HS-27A (cell line): ENCODE data around the gene RNF13.
A peak's percentile ranks its signal among the peaks of the same experiment; 100 is the strongest.

ENCODE experiments used
- DNase-seq: peaks from one replicate; pipeline ENCODE4 v3.0.0-alpha.2; 2012; ENCODE audit warnings: low read depth, missing footprints

RNF13 gene

DNA sequence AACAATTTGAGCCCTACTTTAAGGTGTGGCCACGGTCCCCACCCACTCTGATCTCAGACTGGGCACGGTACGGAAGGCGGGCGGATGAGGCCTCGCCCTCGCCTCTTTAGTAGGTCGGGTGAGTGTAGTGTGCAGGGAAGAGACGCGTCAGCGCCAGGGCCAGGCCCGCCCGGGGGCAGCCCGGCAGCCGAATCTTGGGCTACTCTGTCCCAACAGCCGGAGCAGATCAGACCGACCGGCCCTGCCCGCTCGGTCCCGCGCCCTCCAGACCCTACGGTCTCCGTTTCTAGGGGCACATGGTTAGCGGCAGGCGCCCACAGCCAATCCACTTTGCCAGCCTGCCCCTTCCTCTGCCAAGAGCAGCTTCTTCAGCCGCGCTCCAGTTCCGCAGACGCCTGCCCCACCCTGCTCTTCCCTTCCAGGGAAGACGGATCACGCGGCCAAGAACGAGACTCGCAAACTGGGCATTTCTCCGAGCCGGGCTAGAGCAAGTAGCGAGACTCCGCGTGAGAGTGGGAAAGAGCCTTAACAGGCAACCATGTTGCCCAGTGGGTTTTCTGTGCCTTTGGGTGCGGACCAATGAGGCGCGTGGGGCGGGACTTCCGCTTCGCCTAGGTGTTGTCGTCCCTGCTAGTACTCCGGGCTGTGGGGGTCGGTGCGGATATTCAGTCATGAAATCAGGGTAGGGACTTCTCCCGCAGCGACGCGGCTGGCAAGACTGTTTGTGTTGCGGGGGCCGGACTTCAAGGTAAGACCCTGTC is at the start of gene RNF13:
TSS of gene RNF13 (plus strand) at position 610 of the 761 bp plus-strand sequence. CDS start 32,812 bp downstream, outside the sequence.
- DNase-seq, result peak; percentile 88

DNA sequence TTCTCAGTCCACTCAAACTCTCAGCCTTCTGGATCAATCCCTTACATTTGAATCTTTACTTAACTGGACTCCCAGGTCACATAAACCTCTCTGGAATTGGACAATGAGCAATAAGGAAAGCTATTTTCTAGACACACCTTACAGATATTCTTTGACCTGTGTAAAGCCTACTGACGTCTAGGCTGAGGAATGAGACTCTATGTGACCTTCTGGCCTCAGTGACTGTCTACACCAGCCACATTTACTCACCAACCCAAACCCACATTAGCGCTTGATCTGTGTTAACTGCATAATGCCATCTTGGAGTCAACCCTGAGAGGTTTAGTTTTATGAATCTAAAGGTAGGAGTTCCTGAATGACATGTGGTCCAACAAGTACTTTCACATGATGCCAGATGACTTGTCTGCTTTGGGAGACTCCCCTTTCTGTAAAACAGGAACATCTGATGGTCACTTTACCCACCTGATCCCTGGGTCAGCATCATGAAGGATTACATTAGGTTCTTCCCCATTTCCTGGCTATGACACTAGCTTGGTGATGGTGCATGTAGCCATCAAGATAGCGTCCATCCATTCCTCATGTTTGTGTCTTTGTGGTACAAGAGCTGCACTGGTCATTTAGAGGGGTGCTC is 49.3 kb upstream of the RNF13 start:
- no peak for DNase-seq

GRCh38 chr3:149764302-149764701 is 48.7 kb upstream of the RNF13 start:
- no peak for DNase-seq

DNA sequence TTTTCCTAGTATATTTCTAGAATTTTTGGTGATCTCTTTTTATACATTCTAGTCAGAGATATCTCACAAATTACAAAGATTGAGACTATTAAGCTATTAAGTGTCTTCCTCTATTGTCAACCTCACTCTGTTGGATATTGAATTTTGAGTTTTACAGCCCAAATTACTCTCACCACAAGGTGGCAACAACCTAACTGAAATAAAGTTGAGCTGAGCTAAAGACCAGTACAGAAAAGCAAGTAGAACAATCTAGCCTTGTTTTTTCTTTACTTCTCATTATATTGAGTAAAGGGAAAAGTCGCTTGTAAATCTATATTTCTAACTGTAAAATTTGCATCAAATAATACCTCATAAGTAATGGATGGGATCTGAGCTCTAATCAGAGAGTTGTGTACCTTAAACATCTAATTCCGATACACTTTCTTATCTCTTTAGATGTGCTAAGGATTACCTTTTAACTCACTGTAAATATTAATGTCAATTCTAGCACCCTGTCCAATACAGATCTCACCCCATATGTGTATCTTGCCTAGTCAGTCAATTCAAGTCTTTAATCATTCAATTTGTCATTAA is 47.2 kb upstream of the RNF13 start:
- DNase-seq, result no peak

- no peak for DNase-seq
Observed at GRCh38 chr3:149767720-149768119, 45.3 kb upstream of the RNF13 start.

DNA sequence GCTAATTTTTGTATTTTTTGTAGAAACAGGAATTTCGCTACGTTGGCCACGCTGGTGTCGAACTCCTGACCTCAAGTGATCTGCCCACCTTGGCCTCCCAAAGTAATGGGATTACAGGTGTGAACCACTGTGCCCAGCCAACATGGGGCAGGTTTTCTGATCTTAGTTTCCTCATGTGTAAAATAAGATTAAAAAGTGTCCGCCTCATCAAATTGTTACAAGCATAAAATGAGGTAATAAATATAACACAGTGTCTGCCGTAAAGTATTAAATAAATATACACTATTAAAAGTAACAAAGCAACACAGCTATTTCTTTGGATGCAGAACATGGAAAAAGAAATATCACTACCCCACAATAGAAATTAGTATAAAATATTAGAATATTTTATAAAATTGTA is 44.3 kb upstream of the RNF13 start:
- no peak for DNase-seq

DNA sequence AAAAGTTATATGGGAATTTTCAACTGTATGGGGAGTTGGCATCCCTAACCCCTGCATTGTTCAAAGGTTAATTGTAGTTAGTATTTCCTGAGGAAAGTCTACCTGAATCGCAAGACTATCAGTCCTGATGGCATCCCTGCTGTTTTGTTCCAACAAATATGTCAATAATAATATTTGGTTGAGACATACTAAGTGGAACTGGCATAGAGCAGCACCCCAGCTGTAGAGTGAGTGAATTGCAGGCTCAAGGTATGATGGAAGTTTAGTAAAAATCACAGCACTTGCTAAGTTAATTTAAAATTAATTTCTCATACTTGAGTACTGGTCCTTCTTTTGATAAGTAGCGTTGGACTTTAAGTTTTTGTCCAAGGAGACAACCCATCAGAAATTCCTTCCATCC is 42.8 kb upstream of the RNF13 start:
- no peak for DNase-seq

GRCh38 chr3:149771652-149772271 is 41.3 kb upstream of the RNF13 start:
- no peak for DNase-seq

- no peak for DNase-seq
Observed at GRCh38 chr3:149772861-149773260, 40.2 kb upstream of the RNF13 start.

DNA sequence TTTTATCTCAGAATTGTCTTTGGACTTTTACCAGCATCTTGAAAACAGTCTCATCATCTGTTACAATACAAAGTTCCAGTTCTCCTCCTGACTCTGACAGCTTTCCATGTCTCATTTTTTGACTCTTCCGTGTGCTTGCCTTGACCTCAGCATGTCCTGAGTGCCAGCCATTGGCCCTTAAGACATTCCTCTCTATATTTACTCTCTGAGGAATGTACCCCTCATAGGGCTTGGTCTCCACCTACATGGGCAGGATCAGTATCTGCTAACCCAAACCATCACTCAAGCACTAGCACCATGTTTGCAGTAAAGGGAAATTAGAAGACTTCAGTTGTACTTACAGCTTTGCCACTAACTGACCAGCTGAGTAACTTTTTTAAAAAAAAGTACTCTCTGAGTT is 36.8 kb upstream of the RNF13 start:
- no peak for DNase-seq

- DNase-seq, result no peak
Observed at GRCh38 chr3:149777414-149778214, 35.4 kb upstream of the RNF13 start.

DNA sequence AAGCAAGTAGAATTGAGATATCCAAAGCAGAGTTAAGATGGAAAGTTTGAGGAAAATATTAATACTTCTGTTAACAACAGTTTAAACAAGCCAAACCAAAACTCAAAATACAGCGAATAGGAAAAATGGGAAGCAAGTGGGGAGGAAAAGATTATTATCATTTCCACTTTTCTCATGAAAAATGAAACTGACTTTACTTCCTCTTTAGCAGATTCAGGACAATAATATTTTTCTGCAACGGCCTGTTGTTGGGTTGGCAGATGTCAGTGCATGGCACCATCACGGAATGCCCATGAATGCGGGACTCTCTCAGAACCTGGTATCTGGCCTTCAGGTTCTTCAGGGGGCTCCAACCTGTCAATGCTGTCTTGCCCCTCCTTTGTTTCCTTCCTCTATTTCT is 31.8 kb upstream of the RNF13 start:
- DNase-seq, result no peak

GRCh38 chr3:149781741-149782140 is 31.3 kb upstream of the RNF13 start:
- no peak for DNase-seq

DNA sequence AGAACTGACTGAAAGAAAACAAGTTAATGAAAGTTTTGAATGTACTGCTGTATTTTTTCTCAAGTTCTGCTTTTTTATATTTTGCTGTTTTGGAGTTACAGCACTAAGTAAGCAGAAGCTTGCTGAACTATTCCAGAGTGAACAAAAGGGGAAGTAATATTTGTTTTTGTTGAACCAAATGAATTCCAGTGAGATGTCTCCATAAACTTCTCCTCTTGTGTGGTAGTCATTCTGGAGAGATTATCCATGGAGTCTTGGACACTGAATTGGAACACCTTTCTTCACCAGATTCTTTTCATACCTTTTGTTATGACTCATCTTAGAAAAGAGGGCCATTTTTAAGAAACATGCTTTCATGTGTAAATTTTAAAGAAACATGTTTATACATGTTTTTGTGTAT is 29.4 kb upstream of the RNF13 start:
- DNase-seq, result peak; percentile 72

GRCh38 chr3:149784064-149784704 is 28.8 kb upstream of the RNF13 start:
- DNase-seq, result no peak

DNA sequence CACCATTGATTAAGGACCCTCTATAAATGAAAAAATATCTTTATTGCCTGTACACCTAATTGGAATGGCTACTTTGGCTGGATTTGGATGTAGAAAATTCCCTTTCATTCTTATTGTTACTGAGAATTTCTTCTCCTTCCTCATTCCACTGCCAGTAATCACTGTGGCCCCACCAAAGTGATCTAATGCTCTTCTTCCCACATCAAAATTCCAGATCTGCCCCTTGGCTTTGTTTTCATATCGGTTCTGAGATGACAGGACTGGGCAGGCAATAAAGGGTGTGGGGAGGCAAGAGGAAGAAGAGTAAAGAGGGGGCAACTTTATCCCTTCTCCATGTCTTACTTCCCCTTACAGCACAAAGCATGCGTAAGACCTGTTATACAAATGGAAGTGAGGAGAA is 22.7 kb upstream of the RNF13 start:
- DNase-seq, result no peak

DNA sequence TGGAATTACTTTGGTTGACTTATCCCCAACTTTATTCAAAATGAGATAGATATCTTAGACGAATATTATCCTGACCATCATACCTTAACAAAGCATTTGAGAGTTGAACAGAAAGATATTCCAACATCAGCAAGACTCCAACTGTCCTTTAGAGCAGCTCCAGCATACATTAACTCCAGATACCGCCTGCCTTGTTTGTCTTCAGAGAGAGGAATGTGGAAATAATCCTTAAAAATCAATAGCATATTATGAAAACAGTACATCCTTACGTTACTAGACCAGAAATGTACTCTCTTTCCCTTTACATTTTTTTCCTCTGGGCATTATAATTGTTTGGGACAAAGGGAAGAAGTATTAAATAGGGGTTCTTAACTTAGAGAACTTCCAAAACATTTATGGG is 22.3 kb upstream of the RNF13 start:
- DNase-seq, result no peak

- no peak for DNase-seq
Observed at GRCh38 chr3:149792452-149793270, 20.4 kb upstream of the RNF13 start, which contains the start of gene ANKUB1. Gene ANKUB1, minus strand, starts transcription at chr3:149792554. Its CDS starts 188 bp downstream, at chr3:149792366.

DNA sequence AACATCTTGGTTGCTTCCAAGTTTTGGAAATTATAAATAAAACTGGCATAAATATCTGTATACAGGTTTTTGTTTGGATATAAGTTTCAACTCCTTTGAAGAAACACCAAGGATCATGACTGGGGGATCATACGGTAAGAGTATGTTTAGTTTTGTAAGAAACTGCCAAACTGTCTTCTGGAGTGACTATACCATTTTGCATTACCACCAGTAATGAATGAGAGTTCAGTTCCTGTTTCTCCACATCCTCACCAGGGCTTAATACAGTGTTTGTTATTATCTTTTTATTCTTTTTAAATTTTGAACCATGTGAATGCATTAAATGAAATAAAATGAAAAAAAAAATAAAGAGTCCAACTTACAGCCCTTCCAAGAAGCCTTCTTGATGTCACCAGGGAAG is 17.0 kb upstream of the RNF13 start:
- DNase-seq, result no peak

DNA sequence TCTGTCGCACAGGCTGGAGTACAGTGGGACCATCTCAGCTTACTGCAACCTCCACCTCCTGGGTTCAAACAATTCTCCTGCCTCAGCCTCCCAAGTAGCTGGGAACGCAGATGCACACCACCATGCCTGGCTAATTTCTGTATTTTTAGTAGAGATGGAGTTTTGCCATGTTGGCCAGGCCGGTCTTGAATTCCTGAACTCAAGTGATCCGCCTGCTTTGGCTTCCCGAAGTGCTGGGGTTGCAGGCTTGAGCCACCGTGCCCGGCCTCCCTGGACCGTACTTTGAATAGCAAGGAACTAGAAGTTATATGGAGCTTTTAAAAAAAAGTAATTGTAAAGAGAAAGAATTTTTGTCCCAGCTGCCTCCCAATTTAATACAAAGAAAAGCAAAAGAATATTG is 12.3 kb upstream of the RNF13 start:
- DNase-seq, result no peak

DNA sequence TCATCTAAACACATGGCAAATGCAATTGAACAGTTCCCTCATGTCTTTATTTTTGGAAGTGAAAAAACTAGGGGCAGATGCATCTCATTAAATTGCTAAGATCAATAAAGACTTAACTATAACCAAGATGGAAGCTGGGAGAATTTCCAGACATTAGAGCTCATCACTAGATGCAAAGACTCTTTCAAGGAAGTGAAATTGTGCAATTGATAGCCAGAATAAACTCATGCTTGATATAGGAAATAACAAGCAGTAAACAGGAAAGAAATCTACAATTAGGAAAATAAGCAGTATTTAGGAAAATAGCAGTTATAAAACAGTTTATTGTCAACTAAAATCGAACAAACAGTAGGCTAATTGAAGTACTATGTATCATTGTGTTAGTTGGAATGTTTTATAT is 11.8 kb upstream of the RNF13 start:
- DNase-seq, result no peak
